PC-3 (cell line): ENCODE data around the gene SFSWAP. TPM values are rescaled to one million over a fixed set of nuclear protein-coding genes. Genes with fewer than 3 reads are reported as not detected.

Experiments
- ATAC-seq: fragments of 200-7000 bp; cut with Tn5 transposase; 2 replicates; pipeline ENCODE4 v1.9.1; 2020; ENCODE audit warnings: mild to moderate bottlenecking, moderate library complexity
- BruUV-seq: library from RNA; stranded (reverse); fragments of 400-500 nt; replicated peaks from 2 replicates; lab custom pipeline; 2021; lab: Mats Ljungman, UMichigan
- CTCF ChIA-PET: fragments of 300-600 bp; sonication (Branson Sonifier 250); formaldehyde crosslinking; loops from one replicate; lab custom pipeline; 2022; ENCODE audit warnings: antibody characterized with exemption; lab: Charles Lee
- POLR2A ChIA-PET: fragments of 300-600 bp; sonication (Branson Sonifier 250); formaldehyde crosslinking; loops from one replicate; lab custom pipeline; 2022; ENCODE audit warnings: antibody characterized with exemption; ENCODE audit not compliant: unreplicated experiment; lab: Charles Lee
- DNase-seq: peaks from one replicate; pipeline ENCODE4 v3.0.0-alpha.2; 2015
- H2AFZ ChIP-seq: fragments of 300-600 bp; sonication (generic); 2 replicates; pipeline ENCODE4 v1.6.0; 2016; ENCODE audit warnings: antibody characterized with exemption, low read length
- H3F3A ChIP-seq: fragments of 300-600 bp; sonication (generic); one replicate; pipeline ENCODE4 v1.6.0; 2017; ENCODE audit warnings: antibody characterized with exemption, low read length, control low read depth, mild to moderate bottlenecking; ENCODE audit not compliant: unreplicated experiment
- H3K27ac ChIP-seq: fragments of 300-600 bp; sonication (generic); 2 replicates; pipeline ENCODE4 v1.5.1; 2016; ENCODE audit warnings: mild to moderate bottlenecking, low read length
- H3K27me3 ChIP-seq: fragments of 300-600 bp; sonication (generic); 2 replicates; pipeline ENCODE4 v1.6.1; 2016; ENCODE audit warnings: low read length, mixed read lengths
- H3K36me3 ChIP-seq: fragments of 300-600 bp; sonication (generic); 2 replicates; pipeline ENCODE4 v1.6.1; 2016; ENCODE audit warnings: low read depth, mixed run types, low read length, mixed read lengths
- H3K4me1 ChIP-seq: fragments of 300-600 bp; sonication (generic); 2 replicates; pipeline ENCODE4 v1.5.1; 2016; ENCODE audit warnings: low read length; ENCODE audit not compliant: insufficient read depth
- H3K4me2 ChIP-seq: fragments of 300-600 bp; sonication (generic); 2 replicates; pipeline ENCODE4 v1.6.0; 2016; ENCODE audit warnings: low read length
- H3K4me3 ChIP-seq: fragments of 300-600 bp; sonication (generic); 2 replicates; pipeline ENCODE4 v1.5.1; 2016; ENCODE audit warnings: mild to moderate bottlenecking, low read length, mixed read lengths
- H3K79me2 ChIP-seq: fragments of 300-600 bp; sonication (generic); 2 replicates; pipeline ENCODE4 v1.6.1; 2017; ENCODE audit warnings: low read length, mixed read lengths
- H3K9ac ChIP-seq: fragments of 300-600 bp; sonication (generic); 2 replicates; pipeline ENCODE4 v1.6.0; 2016; ENCODE audit warnings: mild to moderate bottlenecking, low read length
- H3K9me2 ChIP-seq: fragments of 300-600 bp; sonication (generic); replicated peaks from 2 replicates; pipeline ENCODE4 v1.6.1; 2016; ENCODE audit warnings: mixed run types, low read length, mixed read lengths
- H3K9me3 ChIP-seq: fragments of 300-600 bp; sonication (generic); 2 replicates; pipeline ENCODE4 v1.6.1; 2016; ENCODE audit warnings: low read length, mixed read lengths
- H4K20me1 ChIP-seq: fragments of 300-600 bp; sonication (generic); 2 replicates; pipeline ENCODE4 v1.6.1; 2016; ENCODE audit warnings: low read length, mixed read lengths
- CTCF ChIP-seq: fragments of 300-600 bp; sonication (generic); conservative IDR thresholded peaks from 2 replicates; pipeline ENCODE4 v1.5.1; 2017; ENCODE audit warnings: antibody characterized with exemption, low read depth, mild to moderate bottlenecking, low read length
- EZH2 ChIP-seq: fragments of 300-600 bp; sonication (generic); IDR thresholded peaks from one replicate; pipeline ENCODE4 v1.6.1; 2017; ENCODE audit warnings: antibody characterized with exemption, mild to moderate bottlenecking, low read length; ENCODE audit not compliant: unreplicated experiment
- EZH2phosphoT487 ChIP-seq: fragments of 300-600 bp; sonication (generic); IDR thresholded peaks from 2 replicates; pipeline ENCODE4 v1.6.1; 2018; ENCODE audit warnings: mild to moderate bottlenecking, antibody characterized with exemption, low read length, borderline replicate concordance
- intact Hi-C: fragments of 100-400 bp; cut with micrococcal nuclease; formaldehyde crosslinking; loops from 2 replicates; pipeline ENCODE4 v1.9.0; 2023
- total RNA-seq: library from RNA; depleted of rRNA; stranded (reverse); fragments of >200 nt; gene quantifications from 2 replicates; pipeline ENCODE4 v1.2.3, GENCODE V29; 2014

Gene SFSWAP
- total RNA-seq, 1 experiment from 2014 or later = 57.5 TPM

GRCh38 chr12:131793243-131794022, 82.5 kb downstream of the SFSWAP start:
- Histone ChIP-seq H3K9me2 (no peaks in the 10 kb centered on the region), H3K36me3 (peaks cover 30% of the 10 kb centered on the region), H3K4me1 (no peaks in the 10 kb centered on the region), H3K27ac (no peak overlapping the region), H4K20me1 (no peaks in the 10 kb centered on the region), H3F3A (no peaks in the 10 kb centered on the region), H3K79me2 (no peaks in the 10 kb centered on the region), H3K4me2 (no peak overlapping the region), H3K9me3 (no peaks in the 10 kb centered on the region), H2AFZ (no peak overlapping the region), H3K9ac (no peak overlapping the region), H3K27me3 (no peaks in the 10 kb centered on the region), H3K4me3 (no peak overlapping the region)
- TF ChIP-seq CTCF = no peak
- TF ChIP-seq EZH2phosphoT487 = no peak
- TF ChIP-seq EZH2 = no peak
- BruUV-seq = no TSS peak
- ChIA-PET POLR2A (no interaction called here), CTCF (no interaction called here)
- no peak for ATAC-seq
- no peak for DNase-seq
- intact Hi-C loops = no loop called here

- Histone ChIP-seq H3K9me2 (no peaks in the 10 kb centered on the region), H3K4me3 (no peak overlapping the region), H3K36me3 (peaks cover 27% of the 10 kb centered on the region), H3K9me3 (no peaks in the 10 kb centered on the region), H3K4me1 (no peaks in the 10 kb centered on the region), H3K27me3 (no peaks in the 10 kb centered on the region), H3F3A (no peaks in the 10 kb centered on the region), H3K4me2 (no peak overlapping the region), H3K27ac (no peak overlapping the region), H4K20me1 (no peaks in the 10 kb centered on the region), H2AFZ (no peak overlapping the region), H3K9ac (no peak overlapping the region), H3K79me2 (no peaks in the 10 kb centered on the region)
- TF ChIP-seq CTCF = no peak
- DNase-seq = no peak
- POLR2A ChIA-PET = no interaction called here
- intact Hi-C loops = no loop called here
- BruUV-seq = no TSS peak
- CTCF ChIA-PET = no interaction called here
- ATAC-seq = no peak
Observed at GRCh38 chr12:131794061-131794460, 83.2 kb downstream of the SFSWAP start.

- Histone ChIP-seq H3K4me2 (no peak overlapping the region), H3K9me2 (no peaks in the 10 kb centered on the region), H3K79me2 (no peaks in the 10 kb centered on the region), H3F3A (no peaks in the 10 kb centered on the region), H3K27ac (no peak overlapping the region), H4K20me1 (no peaks in the 10 kb centered on the region), H3K4me3 (no peak overlapping the region), H3K9me3 (no peaks in the 10 kb centered on the region), H3K4me1 (no peaks in the 10 kb centered on the region), H3K9ac (no peak overlapping the region), H3K36me3 (peaks cover 27% of the 10 kb centered on the region), H2AFZ (no peak overlapping the region), H3K27me3 (no peaks in the 10 kb centered on the region)
- no peak for TF ChIP-seq EZH2
- TF ChIP-seq CTCF = no peak
- no peak for TF ChIP-seq EZH2phosphoT487
- POLR2A ChIA-PET = interaction anchor here (0.7 kb wide), 1 partner anchor 9 kb away, joined by 3 read pairs; no protein-coding TSS in a partner anchor
- DNase-seq (no peak), ATAC-seq (no peak)
- BruUV-seq = no TSS peak
- CTCF ChIA-PET = no interaction called here
- intact Hi-C loops = no loop called here
Observed at GRCh38 chr12:131794573-131794972, 83.7 kb downstream of the SFSWAP start.
